Sigmoid colon (tissue), 7 donors: ENCODE measurements around the gene SRPK3. TPM values are rescaled to one million over a fixed set of nuclear protein-coding genes. Genes with fewer than 3 reads are reported as not detected.
A peak's percentile ranks its signal among the peaks of the same experiment; 100 is the strongest.

Source experiments
- DNase-seq: peaks from one replicate; pipeline ENCODE4 v3.0.0-alpha.2; 2019
- H3K27ac ChIP-seq, 4 donors: fragments of 200-600 bp; sonication (generic); one replicate each; pipeline ENCODE4 v1.5.1; 2016 to 2019; ENCODE audit warnings: mild to moderate bottlenecking in 1 of 4
- H3K27me3 ChIP-seq, 3 donors: fragments of 200-600 bp; sonication (generic); one replicate each; pipeline ENCODE4 v1.5.1; 2019; ENCODE audit warnings: mild to moderate bottlenecking in 1 of 3
- H3K36me3 ChIP-seq, 4 donors: fragments of 200-600 bp; sonication (generic); one replicate each; pipeline ENCODE4 v1.5.1; 2016 to 2019
- H3K4me1 ChIP-seq, 4 donors: fragments of 200-600 bp; sonication (generic); one replicate each; pipeline ENCODE4 v1.5.1; 2017 to 2019
- H3K4me3 ChIP-seq, 4 donors: fragments of 200-600 bp; sonication (generic); one replicate each; pipeline ENCODE4 v1.5.1; 2017 to 2019; ENCODE audit warnings: mild to moderate bottlenecking in 2 of 4, moderate library complexity in 1 of 4
- H3K9me3 ChIP-seq, 4 donors: fragments of 200-600 bp in 3 of 4; sonication (generic) in 3 of 4; one replicate each; pipeline versions ENCODE4 v1.5.1 to v1.6.1; 2013 to 2019
- CTCF ChIP-seq, 4 experiments: fragments of 450-650 bp in 3 of 4; fragments of 200-600 bp in 1 of 4; IDR thresholded peaks; one replicate each; pipeline ENCODE4 v1.5.1; 2016 to 2019; ENCODE audit warnings: antibody characterized with exemption in 4 of 4, mild to moderate bottlenecking in 3 of 4, moderate library complexity in 2 of 4
- EP300 ChIP-seq, 4 donors: sonication (generic); formaldehyde crosslinking; IDR thresholded peaks; one replicate each; pipeline ENCODE4 v1.6.1; 2017; ENCODE audit warnings: antibody characterized with exemption in 4 of 4
- POLR2A ChIP-seq, 2 donors: fragments of 450-650 bp; IDR thresholded peaks; one replicate each; pipeline ENCODE4 v1.6.1; 2016; ENCODE audit warnings: antibody characterized with exemption in 2 of 2, mild to moderate bottlenecking in 2 of 2, moderate library complexity in 2 of 2
- POLR2AphosphoS5 ChIP-seq, 4 donors: sonication (generic); formaldehyde crosslinking; IDR thresholded peaks; one replicate each; pipeline ENCODE4 v1.6.1; 2017; ENCODE audit warnings: antibody characterized with exemption in 4 of 4
- WGBS, 2 donors: extraction: QIAGEN DNeasy Blood & Tissue Kit; methylation state at CpG; one replicate each; pipeline ENCODE4 v1.1.7; 2013; 5-methylcytosine and 5-hydroxymethylcytosine counted together
- intact Hi-C: fragments of 100-400 bp; cut with DNase I; formaldehyde crosslinking; loops from one replicate; pipeline ENCODE4 v1.15.1; 2023
- polyA plus RNA-seq, 3 donors: library from polyadenylated mRNA; stranded (reverse); fragments of 200-250 nt; gene quantifications; one replicate each; pipeline ENCODE4 v1.2.3, GENCODE V29; 2013
- total RNA-seq, 4 donors: library from RNA; depleted of rRNA; stranded (reverse); fragments of >200 nt; gene quantifications; one replicate each; pipeline ENCODE4 v1.1.0, GENCODE V29; 2016
- donor health status: healthy with polysubstance abuse.
- donor health status: Bipolar disorder and iron deficiency.
- donor health status: healthy.

Gene SRPK3
- total and polyA plus RNA-seq, 7 donors = 0.31 to 13.0 (median 4.6) TPM; not detected in 2

DNA sequence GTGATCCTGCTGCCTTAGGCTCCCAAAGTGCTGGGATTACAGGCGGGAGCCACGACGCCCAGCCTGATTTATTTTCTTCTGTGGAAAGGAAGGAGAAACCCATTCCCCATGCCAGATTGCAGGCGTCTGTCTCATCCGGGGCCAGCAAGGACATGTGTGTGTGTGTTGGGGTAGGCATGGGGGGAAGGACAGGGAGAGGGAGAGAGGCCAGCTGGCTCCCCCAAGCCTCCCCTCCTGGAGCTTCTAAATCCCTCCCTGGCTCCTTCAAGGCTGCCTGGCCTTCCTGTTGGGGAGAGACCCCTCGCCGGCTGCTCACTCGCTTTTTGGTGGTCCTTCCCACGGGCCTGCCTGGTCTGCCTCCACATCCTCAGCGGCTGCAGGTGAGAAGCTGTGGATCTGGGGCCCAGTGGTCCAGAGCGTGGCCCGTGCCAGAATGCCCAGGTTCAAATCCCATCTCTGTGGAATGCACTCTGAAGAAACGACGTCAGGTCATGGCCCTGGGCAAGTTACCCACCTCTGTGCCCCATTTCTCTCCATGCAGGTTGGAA is 18.1 kb upstream of the SRPK3 start:
- Histone ChIP-seq H3K36me3 (no peaks in the 10 kb centered on the region), H3K27me3 (no peaks in the 10 kb centered on the region), H3K27ac (no peak overlapping the region), H3K4me3 (no peak overlapping the region), H3K4me1 (peaks cover 0 to 34% (median 16%) of the 10 kb centered on the region in 4 donors), H3K9me3 (no peaks in the 10 kb centered on the region)
- intact Hi-C loops = no loop called here
- DNase-seq = no peak
- WGBS, 2 donors = 89 to 91% methylated on average over 14 of the region's 14 CpGs
- TF ChIP-seq EP300 (IDR thresholded peaks at IDR 0.05) = no peak

DNA sequence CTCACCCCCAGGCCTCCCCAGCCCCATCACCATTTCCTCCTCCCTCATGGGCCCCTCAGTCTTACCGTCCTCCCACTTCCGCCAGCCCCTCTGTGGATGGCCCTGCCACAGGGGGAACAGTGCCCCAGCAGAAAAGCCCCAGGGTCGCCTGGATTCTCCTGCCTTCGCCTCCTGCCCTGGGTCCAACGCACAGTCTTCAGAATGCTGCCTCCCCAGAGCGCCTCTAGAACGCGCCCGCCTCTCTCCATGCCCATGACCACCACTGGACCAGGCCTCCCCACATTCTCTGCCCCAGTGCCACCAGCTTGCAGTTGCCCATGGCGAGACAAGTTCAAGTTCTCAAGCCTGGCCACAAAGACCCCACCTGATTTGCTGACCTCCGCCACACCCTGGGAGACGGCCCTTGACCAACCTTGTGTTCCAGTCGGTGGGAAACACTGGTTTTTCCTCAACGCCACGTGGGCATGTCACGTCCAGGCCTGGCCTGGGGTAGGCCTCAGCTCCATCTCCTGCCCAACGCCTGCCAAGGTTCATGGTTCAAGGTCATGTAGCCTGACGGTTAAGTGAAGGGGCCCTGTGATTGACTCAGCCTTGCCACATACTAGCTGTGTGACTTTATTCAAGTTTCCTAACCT is 17.4 kb upstream of the SRPK3 start:
- DNase-seq = peak; percentile 61
- intact Hi-C loops = no loop called here

DNA sequence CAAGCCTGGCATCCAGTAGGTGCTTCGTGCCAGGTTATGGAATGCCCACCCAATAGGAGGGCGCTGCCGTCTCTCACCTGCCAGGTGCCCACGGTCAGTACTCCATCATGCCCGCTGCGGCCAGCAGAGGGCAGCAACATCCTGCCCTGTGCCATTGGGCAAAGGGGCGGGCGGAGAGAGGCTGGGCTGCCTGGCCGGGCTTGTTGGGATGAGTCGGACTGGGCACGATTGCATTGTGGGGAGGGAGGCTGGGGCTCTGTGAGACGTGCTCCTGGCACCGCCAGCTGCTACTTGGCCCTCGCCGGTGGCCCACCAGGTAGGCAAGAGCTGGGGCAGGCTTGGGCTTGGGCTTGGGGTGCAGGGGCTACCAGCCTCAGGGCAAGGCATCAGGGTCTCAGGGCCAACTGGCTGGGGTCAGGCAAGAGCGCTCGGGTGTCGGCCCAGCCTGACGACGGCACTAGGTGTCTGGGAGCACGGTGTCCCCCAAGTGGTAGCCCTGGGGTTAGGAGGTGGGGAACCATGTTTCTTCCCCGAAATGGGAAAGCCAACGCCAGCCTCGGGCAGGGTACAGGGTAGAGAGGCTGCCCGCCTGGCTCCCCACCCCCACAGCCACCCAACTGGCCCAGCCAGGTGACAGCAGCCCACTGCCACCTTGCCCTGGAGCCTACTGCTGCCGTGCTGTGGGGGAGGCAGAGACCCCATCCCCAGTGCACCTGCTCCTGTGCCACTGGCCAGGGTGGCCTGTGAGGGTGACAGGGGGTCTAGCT is 16.7 kb upstream of the SRPK3 start, which contains the start of gene PLXNB3:
TSS of gene PLXNB3 (plus strand) at position 261 of the 767 bp plus-strand sequence. CDS start 1,287 bp downstream, outside the sequence.
- H3K4me3 ChIP-seq = peak within 1 kb of the TSS; percentile 14 to 51 (median 46)

More for the DNA sequence above, 17.4 kb upstream of the SRPK3 start:
- Histone ChIP-seq H3K27me3 (no peaks in the 10 kb centered on the region), H3K9me3 (no peaks in the 10 kb centered on the region), H3K4me1 (peaks cover 0 to 34% (median 16%) of the 10 kb centered on the region in 4 donors), H3K36me3 (no peaks in the 10 kb centered on the region), H3K4me3 (no peak overlapping the region), H3K27ac (no peak overlapping the region)
- TF ChIP-seq EP300 (IDR thresholded peaks at IDR 0.05) (no peak), POLR2AphosphoS5 (IDR thresholded peaks at IDR 0.05) (no peak), CTCF (IDR thresholded peaks at IDR 0.05) (no peak), POLR2A (IDR thresholded peaks at IDR 0.05) (no peak)
- WGBS, 2 donors = 72 to 84% methylated on average over 18 of the region's 18 CpGs

GRCh38 chrX:153764786-153765137 is 16.1 kb upstream of the SRPK3 start:
- intact Hi-C loops = loop anchor here (2.0 kb wide), 1 partner anchor 188 kb away; no protein-coding TSS in a partner anchor
- TF ChIP-seq CTCF (IDR thresholded peaks at IDR 0.05) (no peak), POLR2A (IDR thresholded peaks at IDR 0.05) (no peak), EP300 (IDR thresholded peaks at IDR 0.05) (no peak), POLR2AphosphoS5 (IDR thresholded peaks at IDR 0.05) (no peak)
- Histone ChIP-seq H3K27me3 (no peaks in the 10 kb centered on the region), H3K36me3 (peaks cover 0 to 9% (median 0%) of the 10 kb centered on the region in 4 donors), H3K4me1 (peaks cover 0 to 34% (median 16%) of the 10 kb centered on the region in 4 donors), H3K4me3 (peak overlapping the region; percentile 14 to 51 (median 46)), H3K27ac (peak overlapping the region; percentile 75 to 86 (median 82)), H3K9me3 (no peaks in the 10 kb centered on the region)
- DNase-seq = peak; percentile 74
- 73 to 89% methylated on average over 7 of the region's 7 CpGs for WGBS, 2 donors

More for the DNA sequence above, 16.7 kb upstream of the SRPK3 start, which contains the start of gene PLXNB3:
- Histone ChIP-seq H3K27me3 (no peaks in the 10 kb centered on the region), H3K36me3 (peaks cover 0 to 4% (median 0%) of the 10 kb centered on the region in 4 donors), H3K9me3 (no peaks in the 10 kb centered on the region), H3K4me1 (peaks cover 0 to 34% (median 16%) of the 10 kb centered on the region in 4 donors), H3K27ac (peak within 1 kb of the TSS; percentile 75 to 86 (median 82))
- intact Hi-C loops = loop anchor here (2.0 kb wide), 1 partner anchor 189 kb away; no protein-coding TSS in a partner anchor
- 22 to 29% methylated on average over 26 of the region's 26 CpGs for WGBS, 2 donors
- TF ChIP-seq CTCF (IDR thresholded peaks at IDR 0.05) (peak; percentile 56 to 91 (median 66)), EP300 (IDR thresholded peaks at IDR 0.05) (no peak), POLR2AphosphoS5 (IDR thresholded peaks at IDR 0.05) (peak; percentile 55 to 80 (median 71)), POLR2A (IDR thresholded peaks at IDR 0.05) (peak in 1 of 2 donors; percentile 22)
- DNase-seq = peak; percentile 92
